ENCODE data around the gene NFKB1. TPM values are rescaled to one million over a fixed set of nuclear protein-coding genes. Genes with fewer than 3 reads are reported as not detected.

NFKB1 gene
- total RNA-seq, 3 donors from 2014 or later (not counting 1 experiment from before 2014, with no cell fraction given), result 144 to 235 (median 163) TPM

DNA sequence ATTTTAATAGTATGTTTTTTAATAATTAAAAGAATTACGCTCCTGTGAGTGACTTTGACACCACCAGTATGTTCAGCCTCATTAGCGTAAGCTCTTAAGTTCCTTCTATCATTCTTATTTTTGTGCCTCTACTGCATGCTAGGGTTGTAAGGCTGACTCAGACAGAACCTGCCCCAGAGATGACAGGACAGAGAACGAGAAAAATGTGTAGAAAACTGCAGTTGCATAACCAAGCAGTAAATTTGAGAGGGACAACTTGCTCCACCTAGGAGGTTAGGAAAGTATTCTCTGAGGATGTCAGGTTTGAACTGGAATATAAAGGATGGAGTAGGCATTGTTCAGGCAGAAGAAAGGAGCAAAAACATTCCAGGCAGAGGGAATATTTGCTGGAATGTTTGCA lies 98.7 kb downstream of the NFKB1 start:
- Histone ChIP-seq H3K4me3 (ENCODE audit: low read length) (no peak overlapping the region), H3K27ac (ENCODE audit: low read length) (no peak overlapping the region), H3K9me3 (ENCODE audit: control insufficient read depth, insufficient read depth, low read length) (no peaks in the 10 kb centered on the region), H3K4me1 (ENCODE audit: control insufficient read depth, insufficient read depth, low read length) (peaks cover 3% of the 10 kb centered on the region), H3K27me3 (ENCODE audit: control insufficient read depth, insufficient read depth, low read length) (no peaks in the 10 kb centered on the region), H3K36me3 (ENCODE audit: control insufficient read depth, insufficient read depth, low read length) (peaks cover 90% of the 10 kb centered on the region)
- H3K9me3 Mint-ChIP-seq, result no peaks in the 10 kb centered on the region
- peaks cover 13 to 17% of the 10 kb centered on the region in 2 donors for H3K4me1 Mint-ChIP-seq
- H3K27me3 Mint-ChIP-seq (ENCODE audit: low read depth in 2 of 2), result no peaks in the 10 kb centered on the region
- peak overlapping the region; percentile 7 for H3K4me3 Mint-ChIP-seq
- no peak for TF ChIP-seq CTCF (IDR thresholded peaks at IDR 0.05)
- H3K27ac Mint-ChIP-seq, result peak overlapping the region in 1 of 2 donors; percentile 55
- ATAC-seq (no peak), DNase-seq (no peak)
- intact Hi-C loops (cut with micrococcal nuclease), result no loop called here
- H3K36me3 Mint-ChIP-seq, result peaks cover 46% of the 10 kb centered on the region
- 84% methylated on average over 2 of the region's 3 CpGs for WGBS (ENCODE audit: insufficient coverage)

DNA sequence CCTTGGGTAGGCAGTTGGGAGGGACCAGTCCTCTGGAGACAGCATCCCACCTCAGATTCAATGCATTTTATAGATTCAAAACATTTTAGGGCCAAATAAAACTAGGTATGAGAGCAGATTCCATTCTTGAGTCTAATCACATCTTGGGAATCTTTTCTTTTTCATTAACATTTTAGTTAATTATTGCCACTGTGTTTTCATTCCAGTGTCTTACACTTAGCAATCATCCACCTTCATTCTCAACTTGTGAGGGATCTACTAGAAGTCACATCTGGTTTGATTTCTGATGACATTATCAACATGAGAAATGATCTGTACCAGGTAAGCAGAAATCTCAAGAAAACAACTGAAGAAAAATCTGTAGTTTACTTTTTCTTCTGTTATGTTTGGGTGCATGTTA lies 99.5 kb downstream of the NFKB1 start:
- Histone ChIP-seq H3K4me1 (ENCODE audit: control insufficient read depth, insufficient read depth, low read length) (peaks cover 3% of the 10 kb centered on the region), H3K27ac (ENCODE audit: low read length) (no peak overlapping the region)
- H3K4me1 Mint-ChIP-seq, result peaks cover 13 to 17% of the 10 kb centered on the region in 2 donors

DNA sequence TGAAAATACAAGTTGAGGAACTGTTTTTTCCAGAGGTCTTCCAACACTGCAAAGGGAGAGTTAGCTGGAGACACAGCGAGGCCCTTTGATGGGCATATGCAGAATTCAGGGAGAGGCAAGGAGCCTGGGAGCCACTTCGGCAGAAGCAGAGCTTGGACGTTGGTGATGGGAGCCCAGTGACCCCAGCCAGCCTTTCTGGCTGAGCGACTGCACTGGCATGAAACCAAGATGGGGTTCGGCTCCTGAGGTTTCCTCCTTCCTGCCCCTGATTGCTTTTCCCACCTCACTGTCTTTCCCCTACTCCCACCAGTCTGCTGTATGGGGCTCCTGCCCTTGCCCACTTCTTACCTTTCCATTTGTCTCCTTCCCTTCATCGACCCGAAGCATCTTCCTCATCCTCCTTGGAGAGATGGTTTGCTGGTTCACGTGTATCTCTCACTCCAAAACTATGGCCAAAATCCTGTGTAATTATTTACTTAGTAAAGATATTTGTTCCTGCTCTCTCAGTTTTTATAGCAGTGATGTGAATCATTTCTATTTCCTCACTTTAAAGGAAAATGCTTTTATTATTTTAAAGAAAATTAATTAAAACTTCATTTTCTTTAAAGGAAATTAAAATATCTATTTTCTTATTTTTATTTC lies 100.5 kb downstream of the NFKB1 start:
- Mint-ChIP-seq H3K27me3 (ENCODE audit: low read depth in 2 of 2) (no peaks in the 10 kb centered on the region), H3K9me3 (no peaks in the 10 kb centered on the region), H3K4me3 (no peak overlapping the region), H3K27ac (no peak overlapping the region), H3K36me3 (peaks cover 30% of the 10 kb centered on the region), H3K4me1 (peaks cover 13 to 17% of the 10 kb centered on the region in 2 donors)
- peaks cover 90% of the 10 kb centered on the region for H3K36me3 ChIP-seq (ENCODE audit: control insufficient read depth, insufficient read depth, low read length)
- no peaks in the 10 kb centered on the region for H3K9me3 ChIP-seq (ENCODE audit: control insufficient read depth, insufficient read depth, low read length)
- ATAC-seq (no peak), DNase-seq (no peak)
- no peak for TF ChIP-seq CTCF (IDR thresholded peaks at IDR 0.05)
- H3K27ac ChIP-seq (ENCODE audit: low read length), result no peak overlapping the region
- H3K4me3 ChIP-seq (ENCODE audit: low read length), result no peak overlapping the region
- H3K27me3 ChIP-seq (ENCODE audit: control insufficient read depth, insufficient read depth, low read length), result no peaks in the 10 kb centered on the region
- peaks cover 3% of the 10 kb centered on the region for H3K4me1 ChIP-seq (ENCODE audit: control insufficient read depth, insufficient read depth, low read length)
- WGBS (ENCODE audit: insufficient coverage), result 97% methylated on average over 7 of the region's 8 CpGs
- intact Hi-C loops (cut with micrococcal nuclease), result no loop called here

More for the DNA sequence above, 99.5 kb downstream of the NFKB1 start:
- Mint-ChIP-seq H3K9me3 (no peaks in the 10 kb centered on the region), H3K36me3 (peaks cover 41% of the 10 kb centered on the region), H3K4me3 (no peak overlapping the region), H3K27me3 (ENCODE audit: low read depth in 2 of 2) (no peaks in the 10 kb centered on the region), H3K27ac (peak overlapping the region; percentile 24 to 55)
- peaks cover 90% of the 10 kb centered on the region for H3K36me3 ChIP-seq (ENCODE audit: control insufficient read depth, insufficient read depth, low read length)
- TF ChIP-seq CTCF (IDR thresholded peaks at IDR 0.05), result no peak
- ATAC-seq (no peak), DNase-seq (no peak)
- intact Hi-C loops (cut with micrococcal nuclease), result no loop called here
- no peak overlapping the region for H3K4me3 ChIP-seq (ENCODE audit: low read length)
- no peaks in the 10 kb centered on the region for H3K9me3 ChIP-seq (ENCODE audit: control insufficient read depth, insufficient read depth, low read length)
- H3K27me3 ChIP-seq (ENCODE audit: control insufficient read depth, insufficient read depth, low read length), result no peaks in the 10 kb centered on the region

All from natural killer cell (primary cell).